HEK293 (cell line): Measurements from ENCODE around the gene SMARCA1.

Source experiments
- CTCF ChIA-PET: fragments of 350-600 bp; formaldehyde crosslinking; extraction: SDS; loops from one replicate; lab custom pipeline; 2021; ENCODE audit warnings: antibody characterized with exemption; lab: Yijun Ruan, JAX
- POLR2A ChIA-PET: fragments of 300-600 bp; formaldehyde crosslinking; extraction: SDS; loops from one replicate; lab custom pipeline; 2020; ENCODE audit warnings: antibody characterized with exemption, inconsistent platforms; lab: Yijun Ruan, JAX
- H3K27ac ChIP-seq: fragments of 200-500 bp; sonication (Bioruptor generic); 2 replicates; pipeline ENCODE4 v1.5.1; 2014; ENCODE audit warnings: low read depth, low read length, control low read depth, inconsistent platforms; ENCODE audit errors: extremely low read depth
- H3K36me3 ChIP-seq, 2 experiments: fragments of 200-500 bp in 1 of 2; sonication (Bioruptor generic) in 1 of 2; 1 replicate in 1 of 2; 2 replicates in 1 of 2; pipeline ENCODE4 v1.5.1; 2014 to 2017; ENCODE audit warnings: inconsistent platforms in 2 of 2, low read length in 2 of 2; ENCODE audit not compliant: control insufficient read depth in 2 of 2, insufficient read depth in 1 of 2
- H3K4me1 ChIP-seq: fragments of 200-500 bp; sonication (Bioruptor generic); 2 replicates; pipeline ENCODE4 v1.5.1; 2014; ENCODE audit warnings: mild to moderate bottlenecking, low read length, inconsistent platforms; ENCODE audit not compliant: control insufficient read depth, insufficient read depth
- H3K4me3 ChIP-seq: 2 replicates; pipeline ENCODE4 v1.5.1; 2011; ENCODE audit warnings: low read depth, mild to moderate bottlenecking, control low read depth, low read length, moderate library complexity
- H3K9me3 ChIP-seq: fragments of 200-500 bp; sonication (Bioruptor generic); 2 replicates; pipeline ENCODE4 v1.5.1; 2014; ENCODE audit warnings: low read depth, low read length, inconsistent platforms; ENCODE audit not compliant: control insufficient read depth, insufficient read depth
- PRDM6 ChIP-seq: fragments of 450-650 bp; formaldehyde crosslinking; IDR thresholded peaks from 2 replicates; pipeline ENCODE4 v1.5.1; 2017; ENCODE audit warnings: missing biosample characterization, missing genetic modification characterization
- SCRT2 ChIP-seq: fragments of 450-650 bp; formaldehyde crosslinking; IDR thresholded peaks from 2 replicates; pipeline ENCODE4 v1.5.1; 2016; ENCODE audit warnings: missing biosample characterization, missing genetic modification characterization
- ZNF10 ChIP-seq: fragments of 450-650 bp; formaldehyde crosslinking; IDR thresholded peaks from 2 replicates; pipeline ENCODE4 v1.5.1; 2017; ENCODE audit warnings: missing biosample characterization, missing genetic modification characterization
- ZNF214 ChIP-seq: fragments of 450-650 bp; formaldehyde crosslinking; IDR thresholded peaks from 2 replicates; pipeline ENCODE4 v1.5.1; 2017; ENCODE audit warnings: missing biosample characterization, mild to moderate bottlenecking, missing genetic modification characterization, borderline replicate concordance
- ZNF335 ChIP-seq: fragments of 450-650 bp; formaldehyde crosslinking; conservative IDR thresholded peaks from 2 replicates; pipeline ENCODE4 v1.5.1; 2016; ENCODE audit warnings: missing biosample characterization, missing genetic modification characterization
- ZNF596 ChIP-seq: fragments of 450-650 bp; IDR thresholded peaks from 2 replicates; pipeline ENCODE4 v1.5.0; 2018; ENCODE audit warnings: missing biosample characterization, mild to moderate bottlenecking, missing genetic modification characterization, moderate library complexity
- ZNF600 ChIP-seq: fragments of 450-650 bp; formaldehyde crosslinking; IDR thresholded peaks from 2 replicates; pipeline ENCODE4 v1.5.1; 2016; ENCODE audit warnings: missing biosample characterization, missing genetic modification characterization
- ZNF654 ChIP-seq: fragments of 450-650 bp; formaldehyde crosslinking; IDR thresholded peaks from 2 replicates; pipeline ENCODE4 v1.5.1; 2016; ENCODE audit warnings: low read depth, missing biosample characterization, missing genetic modification characterization
- ZNF692 ChIP-seq: fragments of 450-650 bp; formaldehyde crosslinking; IDR thresholded peaks from 2 replicates; pipeline ENCODE4 v1.5.1; 2016; ENCODE audit warnings: missing biosample characterization, missing genetic modification characterization
- ZNF830 ChIP-seq: fragments of 450-650 bp; IDR thresholded peaks from 2 replicates; pipeline ENCODE4 v1.5.0; 2018; ENCODE audit warnings: missing biosample characterization, missing genetic modification characterization, low read depth, mild to moderate bottlenecking, moderate library complexity
- TF ChIP-seq, protein P1 (sequence below): fragments of 450-650 bp; formaldehyde crosslinking; IDR thresholded peaks from 2 replicates; pipeline ENCODE4 v1.5.1; 2016; ENCODE audit warnings: missing biosample characterization, missing genetic modification characterization
- TF ChIP-seq, protein P2 (sequence below): fragments of 450-650 bp; IDR thresholded peaks from 2 replicates; pipeline ENCODE4 v1.5.1; 2018; ENCODE audit warnings: missing biosample characterization, mild to moderate bottlenecking, missing genetic modification characterization
- TF ChIP-seq, protein P3 (sequence below): fragments of 450-650 bp; formaldehyde crosslinking; IDR thresholded peaks from 2 replicates; pipeline ENCODE4 v1.5.1; 2016; ENCODE audit warnings: missing biosample characterization, missing genetic modification characterization

Gene SMARCA1

DNA sequence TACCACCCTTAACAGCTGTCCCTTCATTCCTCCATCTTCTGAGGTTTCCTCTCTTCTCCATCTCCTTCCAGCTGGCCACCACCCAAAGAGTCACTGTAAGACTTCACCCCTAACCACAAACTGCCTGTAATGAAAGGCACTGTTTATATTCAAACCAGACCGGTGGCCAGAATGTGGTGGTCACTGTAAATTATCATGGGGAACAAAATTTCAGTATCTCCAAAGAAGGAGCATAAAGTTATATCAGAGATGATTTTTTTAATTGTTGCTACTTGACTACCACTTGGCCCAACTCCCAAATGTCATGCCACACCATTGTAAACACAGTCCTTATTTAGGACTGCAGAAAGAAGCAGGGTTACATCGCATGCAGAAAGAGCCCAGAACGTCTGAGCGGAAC, 44.8 kb downstream of the SMARCA1 start (continued):
- TF ChIP-seq ZNF830 (tag by site-specific recombination) (no peak), ZNF214 (no peak), ZNF335 (no peak)
- TF ChIP-seq, protein P1, sequence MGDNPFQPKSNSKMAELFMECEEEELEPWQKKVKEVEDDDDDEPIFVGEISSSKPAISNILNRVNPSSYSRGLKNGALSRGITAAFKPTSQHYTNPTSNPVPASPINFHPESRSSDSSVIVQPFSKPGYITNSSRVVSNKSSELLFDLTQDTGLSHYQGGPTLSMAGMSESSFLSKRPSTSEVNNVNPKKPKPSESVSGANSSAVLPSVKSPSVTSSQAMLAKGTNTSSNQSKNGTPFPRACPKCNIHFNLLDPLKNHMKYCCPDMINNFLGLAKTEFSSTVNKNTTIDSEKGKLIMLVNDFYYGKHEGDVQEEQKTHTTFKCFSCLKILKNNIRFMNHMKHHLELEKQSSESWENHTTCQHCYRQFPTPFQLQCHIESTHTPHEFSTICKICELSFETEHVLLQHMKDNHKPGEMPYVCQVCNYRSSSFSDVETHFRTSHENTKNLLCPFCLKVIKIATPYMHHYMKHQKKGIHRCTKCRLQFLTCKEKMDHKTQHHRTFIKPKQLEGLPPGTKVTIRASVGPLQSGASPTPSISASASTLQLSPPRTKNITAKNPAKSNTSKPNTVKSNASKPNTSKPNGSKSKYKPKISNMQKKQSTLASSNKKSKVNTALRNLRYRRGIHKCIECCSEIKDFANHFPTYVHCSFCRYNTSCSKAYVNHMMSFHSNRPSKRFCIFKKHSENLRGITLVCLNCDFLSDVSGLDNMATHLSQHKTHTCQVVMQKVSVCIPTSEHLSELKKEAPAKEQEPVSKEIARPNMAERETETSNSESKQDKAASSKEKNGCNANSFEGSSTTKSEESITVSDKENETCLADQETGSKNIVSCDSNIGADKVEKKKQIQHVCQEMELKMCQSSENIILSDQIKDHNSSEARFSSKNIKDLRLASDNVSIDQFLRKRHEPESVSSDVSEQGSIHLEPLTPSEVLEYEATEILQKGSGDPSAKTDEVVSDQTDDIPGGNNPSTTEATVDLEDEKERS: no peak

DNA sequence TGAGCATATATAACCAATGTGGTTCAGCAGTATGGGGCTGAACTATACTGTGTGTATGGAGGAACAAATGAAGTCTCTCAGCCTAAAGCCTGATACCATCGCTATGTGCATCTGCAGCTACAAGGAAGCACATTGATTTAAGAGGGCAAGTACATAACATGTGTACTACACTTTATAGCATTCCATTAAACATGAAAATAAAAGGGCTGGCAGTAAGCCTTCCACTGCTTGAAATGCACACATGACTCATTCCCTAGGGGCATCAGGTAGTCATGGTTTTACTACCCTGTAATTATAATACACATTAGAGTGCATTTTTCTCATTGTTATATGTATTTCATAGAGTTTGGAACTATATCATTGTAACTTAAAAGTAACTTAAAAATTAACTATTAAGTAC, 51.2 kb downstream of the SMARCA1 start:
- no peaks in the 10 kb centered on the region for H3K4me1 ChIP-seq
- CTCF ChIA-PET: interaction anchor here (0.6 to 0.8 kb wide), 2 partner anchors 9 to 556 kb away, joined by 3 to 4 read pairs; no protein-coding TSS in a partner anchor
- H3K4me3 ChIP-seq: no peak overlapping the region
- TF ChIP-seq PRDM6 (tag by site-specific recombination) (peak; percentile 42; the same call in 1 of the 2 replicates), ZNF10 (tag by site-specific recombination) (peak; percentile 61; the same call in 1 of the 2 replicates), ZNF692 (tag by site-specific recombination) (0 out of 2 replicates have a peak, but pooled peaks have one; percentile 61), ZNF600 (tag by site-specific recombination) (no peak), SCRT2 (tag by site-specific recombination) (0 out of 2 replicates have a peak, but pooled peaks have one; percentile 10)
- TF ChIP-seq, protein P2, sequence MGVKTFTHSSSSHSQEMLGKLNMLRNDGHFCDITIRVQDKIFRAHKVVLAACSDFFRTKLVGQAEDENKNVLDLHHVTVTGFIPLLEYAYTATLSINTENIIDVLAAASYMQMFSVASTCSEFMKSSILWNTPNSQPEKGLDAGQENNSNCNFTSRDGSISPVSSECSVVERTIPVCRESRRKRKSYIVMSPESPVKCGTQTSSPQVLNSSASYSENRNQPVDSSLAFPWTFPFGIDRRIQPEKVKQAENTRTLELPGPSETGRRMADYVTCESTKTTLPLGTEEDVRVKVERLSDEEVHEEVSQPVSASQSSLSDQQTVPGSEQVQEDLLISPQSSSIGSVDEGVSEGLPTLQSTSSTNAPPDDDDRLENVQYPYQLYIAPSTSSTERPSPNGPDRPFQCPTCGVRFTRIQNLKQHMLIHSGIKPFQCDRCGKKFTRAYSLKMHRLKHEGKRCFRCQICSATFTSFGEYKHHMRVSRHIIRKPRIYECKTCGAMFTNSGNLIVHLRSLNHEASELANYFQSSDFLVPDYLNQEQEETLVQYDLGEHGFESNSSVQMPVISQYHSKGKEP (tag by site-specific recombination): peak; percentile 46; the same call in 1 of the 2 replicates
- TF ChIP-seq, protein P3, sequence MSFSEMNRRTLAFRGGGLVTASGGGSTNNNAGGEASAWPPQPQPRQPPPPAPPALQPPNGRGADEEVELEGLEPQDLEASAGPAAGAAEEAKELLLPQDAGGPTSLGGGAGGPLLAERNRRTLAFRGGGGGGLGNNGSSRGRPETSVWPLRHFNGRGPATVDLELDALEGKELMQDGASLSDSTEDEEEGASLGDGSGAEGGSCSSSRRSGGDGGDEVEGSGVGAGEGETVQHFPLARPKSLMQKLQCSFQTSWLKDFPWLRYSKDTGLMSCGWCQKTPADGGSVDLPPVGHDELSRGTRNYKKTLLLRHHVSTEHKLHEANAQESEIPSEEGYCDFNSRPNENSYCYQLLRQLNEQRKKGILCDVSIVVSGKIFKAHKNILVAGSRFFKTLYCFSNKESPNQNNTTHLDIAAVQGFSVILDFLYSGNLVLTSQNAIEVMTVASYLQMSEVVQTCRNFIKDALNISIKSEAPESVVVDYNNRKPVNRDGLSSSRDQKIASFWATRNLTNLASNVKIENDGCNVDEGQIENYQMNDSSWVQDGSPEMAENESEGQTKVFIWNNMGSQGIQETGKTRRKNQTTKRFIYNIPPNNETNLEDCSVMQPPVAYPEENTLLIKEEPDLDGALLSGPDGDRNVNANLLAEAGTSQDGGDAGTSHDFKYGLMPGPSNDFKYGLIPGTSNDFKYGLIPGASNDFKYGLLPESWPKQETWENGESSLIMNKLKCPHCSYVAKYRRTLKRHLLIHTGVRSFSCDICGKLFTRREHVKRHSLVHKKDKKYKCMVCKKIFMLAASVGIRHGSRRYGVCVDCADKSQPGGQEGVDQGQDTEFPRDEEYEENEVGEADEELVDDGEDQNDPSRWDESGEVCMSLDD (tag by site-specific recombination): no peak
- POLR2A ChIA-PET: no interaction called here
- peaks cover 24 to 36% of the 10 kb centered on the region in 2 experiments for H3K36me3 ChIP-seq
- no peak overlapping the region for H3K27ac ChIP-seq
- no peaks in the 10 kb centered on the region for H3K9me3 ChIP-seq

DNA sequence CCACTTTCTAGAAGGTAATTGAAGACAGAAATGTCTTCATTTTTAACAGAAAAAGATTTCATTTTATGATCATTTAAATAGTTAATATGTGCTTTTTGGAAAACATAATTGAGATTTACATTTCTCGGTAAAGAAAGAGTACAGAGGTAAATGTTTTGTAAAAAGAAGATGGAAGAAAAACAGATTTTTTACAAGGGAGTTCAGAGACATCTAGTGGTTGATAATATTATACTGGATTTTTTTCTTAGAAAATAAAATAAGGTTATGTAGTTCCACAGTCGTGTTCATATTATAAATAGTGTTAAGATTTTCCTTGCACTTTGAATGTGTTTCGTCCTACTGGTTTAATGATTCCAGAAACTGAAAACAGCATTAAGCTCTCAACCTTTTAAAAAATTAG, 60.6 kb downstream of the SMARCA1 start:
- POLR2A ChIA-PET: no interaction called here
- Histone ChIP-seq H3K36me3 (peaks cover 30 to 35% of the 10 kb centered on the region in 2 experiments), H3K4me3 (no peak overlapping the region), H3K27ac (no peak overlapping the region), H3K9me3 (no peaks in the 10 kb centered on the region), H3K4me1 (no peaks in the 10 kb centered on the region)
- no peak for TF ChIP-seq ZNF596 (tag by site-specific recombination)
- peak; percentile 41 for TF ChIP-seq ZNF654
- CTCF ChIA-PET: interaction anchor here (0.6 to 1.3 kb wide), 3 partner anchors 9 to 16 kb away, joined by 4 to 5 read pairs (median 4); no protein-coding TSS in a partner anchor
